Cardiac muscle cell (in vitro differentiated cells and primary cell): ENCODE results near the gene GRIA4. TPM values are rescaled to one million over a fixed set of nuclear protein-coding genes. Genes with fewer than 3 reads are reported as not detected.

Experiments used
- DNase-seq, 2 donors: peaks; one replicate each; pipeline versions ENCODE4 v3.0.0 to v3.0.0-alpha.2; 2010 to 2017; ENCODE audit warnings: low read depth in 1 of 2, low spot score in 1 of 2
- H3K27ac ChIP-seq: fragments of 200-600 bp; sonication (generic); 2 replicates; pipeline ENCODE4 v1.5.1; 2016
- H3K27me3 ChIP-seq: fragments of 200-600 bp; sonication (generic); 2 replicates; pipeline ENCODE4 v1.6.0; 2016; ENCODE audit warnings: control low read depth
- H3K36me3 ChIP-seq: fragments of 200-600 bp; sonication (generic); 2 replicates; pipeline ENCODE4 v1.5.1; 2016; ENCODE audit warnings: control low read depth
- H3K4me1 ChIP-seq: fragments of 200-600 bp; sonication (generic); 2 replicates; pipeline ENCODE4 v1.8.1; 2017; ENCODE audit warnings: low read depth, mild to moderate bottlenecking, mixed run types
- H3K4me3 ChIP-seq: fragments of 200-600 bp; sonication (generic); 2 replicates; pipeline ENCODE4 v1.5.1; 2016; ENCODE audit warnings: mild to moderate bottlenecking
- H3K9me3 ChIP-seq: fragments of 200-600 bp; sonication (generic); 2 replicates; pipeline ENCODE4 v1.5.1; 2017; ENCODE audit warnings: low read depth, mild to moderate bottlenecking, control low read depth
- polyA plus RNA-seq: library from polyadenylated mRNA; unstranded; fragments of >200 nt; fragmentation: Nextera tagmentation; extraction: Ambion mirVana; gene quantifications from 2 replicates; pipeline ENCODE4 v1.2.1, GENCODE V29; 2016
- total RNA-seq: library from RNA; depleted of rRNA; stranded (reverse); fragments of >200 nt; gene quantifications from 2 replicates; pipeline ENCODE4 v1.2.3, GENCODE V29; 2016
- TF ChIP-seq, protein P1 (sequence below): IDR thresholded peaks from 2 replicates; pipeline ENCODE4 v1.5.1; 2012; ENCODE audit warnings: low read depth, mild to moderate bottlenecking, low read length

Gene GRIA4
- total and polyA plus RNA-seq, 2 experiments from 2014 or later, result 20.8 to 36.6 TPM

- no peak overlapping the region for H3K4me3 ChIP-seq
- no peaks in the 10 kb centered on the region for H3K36me3 ChIP-seq
- TF ChIP-seq, protein P1, sequence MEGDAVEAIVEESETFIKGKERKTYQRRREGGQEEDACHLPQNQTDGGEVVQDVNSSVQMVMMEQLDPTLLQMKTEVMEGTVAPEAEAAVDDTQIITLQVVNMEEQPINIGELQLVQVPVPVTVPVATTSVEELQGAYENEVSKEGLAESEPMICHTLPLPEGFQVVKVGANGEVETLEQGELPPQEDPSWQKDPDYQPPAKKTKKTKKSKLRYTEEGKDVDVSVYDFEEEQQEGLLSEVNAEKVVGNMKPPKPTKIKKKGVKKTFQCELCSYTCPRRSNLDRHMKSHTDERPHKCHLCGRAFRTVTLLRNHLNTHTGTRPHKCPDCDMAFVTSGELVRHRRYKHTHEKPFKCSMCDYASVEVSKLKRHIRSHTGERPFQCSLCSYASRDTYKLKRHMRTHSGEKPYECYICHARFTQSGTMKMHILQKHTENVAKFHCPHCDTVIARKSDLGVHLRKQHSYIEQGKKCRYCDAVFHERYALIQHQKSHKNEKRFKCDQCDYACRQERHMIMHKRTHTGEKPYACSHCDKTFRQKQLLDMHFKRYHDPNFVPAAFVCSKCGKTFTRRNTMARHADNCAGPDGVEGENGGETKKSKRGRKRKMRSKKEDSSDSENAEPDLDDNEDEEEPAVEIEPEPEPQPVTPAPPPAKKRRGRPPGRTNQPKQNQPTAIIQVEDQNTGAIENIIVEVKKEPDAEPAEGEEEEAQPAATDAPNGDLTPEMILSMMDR, result no peak
- H3K4me1 ChIP-seq, result no peaks in the 10 kb centered on the region
- H3K27me3 ChIP-seq, result no peaks in the 10 kb centered on the region
- DNase-seq, result no peak
- no peak overlapping the region for H3K27ac ChIP-seq
- no peaks in the 10 kb centered on the region for H3K9me3 ChIP-seq
Observed at GRCh38 chr11:105802390-105802789, 192.5 kb downstream of the GRIA4 start.

DNA sequence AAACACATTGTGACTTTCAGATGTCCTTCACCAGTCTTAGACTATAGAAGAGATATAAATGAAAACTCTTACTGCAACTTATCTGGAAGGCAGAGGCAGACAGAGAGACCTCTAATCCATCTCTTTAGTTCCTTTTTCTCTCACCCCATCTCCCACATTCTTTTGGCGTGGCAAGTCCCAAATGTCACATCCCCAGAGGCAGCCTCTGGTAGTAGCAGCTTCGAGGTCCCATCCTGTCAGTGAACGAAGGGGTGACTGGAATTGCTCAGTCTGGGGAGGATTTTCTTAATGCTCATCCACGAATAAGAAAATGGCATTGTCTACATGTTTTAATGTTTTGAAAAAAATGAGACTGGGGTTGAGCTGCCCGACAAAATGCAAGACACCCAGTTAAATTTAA, 201.4 kb downstream of the GRIA4 start:
- H3K4me1 ChIP-seq, result no peaks in the 10 kb centered on the region
- DNase-seq, result no peak
- TF ChIP-seq, protein P1, result no peak
- H3K9me3 ChIP-seq, result no peaks in the 10 kb centered on the region
- H3K4me3 ChIP-seq, result no peak overlapping the region
- H3K27ac ChIP-seq, result no peak overlapping the region
- H3K27me3 ChIP-seq, result no peaks in the 10 kb centered on the region
- H3K36me3 ChIP-seq, result no peaks in the 10 kb centered on the region

- DNase-seq, result no peak
- Histone ChIP-seq H3K4me1 (no peaks in the 10 kb centered on the region), H3K36me3 (no peaks in the 10 kb centered on the region), H3K27me3 (no peaks in the 10 kb centered on the region), H3K27ac (no peak overlapping the region), H3K4me3 (no peak overlapping the region), H3K9me3 (peaks cover 4% of the 10 kb centered on the region)
- TF ChIP-seq, protein P1, result no peak
Observed at GRCh38 chr11:105821372-105821771, 211.5 kb downstream of the GRIA4 start.

GRCh38 chr11:105821781-105822180, 211.9 kb downstream of the GRIA4 start:
- Histone ChIP-seq H3K27ac (no peak overlapping the region), H3K27me3 (no peaks in the 10 kb centered on the region), H3K9me3 (peaks cover 4% of the 10 kb centered on the region), H3K4me3 (no peak overlapping the region), H3K36me3 (no peaks in the 10 kb centered on the region), H3K4me1 (no peaks in the 10 kb centered on the region)
- DNase-seq, result no peak
- TF ChIP-seq, protein P1, result no peak

- no peak overlapping the region for H3K4me3 ChIP-seq
- no peak overlapping the region for H3K27ac ChIP-seq
- no peaks in the 10 kb centered on the region for H3K27me3 ChIP-seq
- no peaks in the 10 kb centered on the region for H3K4me1 ChIP-seq
- H3K36me3 ChIP-seq, result no peaks in the 10 kb centered on the region
- TF ChIP-seq, protein P1, result no peak
- H3K9me3 ChIP-seq, result peaks cover 4% of the 10 kb centered on the region
- DNase-seq, result no peak
Observed at GRCh38 chr11:105823495-105824033, 213.7 kb downstream of the GRIA4 start.
